H1 (cell line): Measurements from ENCODE around the gene CYBA. TPM values are rescaled to one million over a fixed set of nuclear protein-coding genes. Genes with fewer than 3 reads are reported as not detected.
A peak's percentile ranks its signal among the peaks of the same experiment; 100 is the strongest.

Source experiments
- CTCF ChIA-PET: fragments of 300-600 bp; sonication (Branson Sonifier 250); formaldehyde crosslinking; loops from one replicate; lab custom pipeline; 2021; ENCODE audit not compliant: partially characterized antibody; lab: Charles Lee
- POLR2A ChIA-PET: fragments of 300-600 bp; sonication (Branson Sonifier 250); formaldehyde crosslinking; loops from one replicate; lab custom pipeline; 2021; ENCODE audit warnings: inconsistent platforms; ENCODE audit not compliant: partially characterized antibody; lab: Charles Lee
- DNase-seq, 2 experiments: peaks; one replicate each; pipeline versions ENCODE4 v3.0.0 to v3.0.0-alpha.2; 2010 to 2022; ENCODE audit warnings: low spot score in 2 of 2, low read depth in 1 of 2, mixed read lengths in 1 of 2
- FAIRE-seq: peaks from 2 replicates; lab custom pipeline; 2011; peaks lifted over from hg19 to GRCh38; lab: Jason Lieb, UNC
- H2AFZ ChIP-seq: 2 replicates; pipeline ENCODE4 v1.8.1; 2012; ENCODE audit warnings: low read length, inconsistent platforms
- H2AK5ac ChIP-seq: 2 replicates; pipeline ENCODE4 v1.6.1; 2013; ENCODE audit warnings: low read depth, low read length
- H2BK120ac ChIP-seq: replicated peaks from 2 replicates; pipeline ENCODE3; 2013; ENCODE audit warnings: low read depth, low read length, inconsistent platforms
- H2BK12ac ChIP-seq: 2 replicates; pipeline ENCODE4 v1.6.1; 2013; ENCODE audit warnings: low read depth, low read length
- H2BK15ac ChIP-seq: 2 replicates; pipeline ENCODE4 v1.6.1; 2013; ENCODE audit warnings: low read length
- H2BK20ac ChIP-seq: 2 replicates; pipeline ENCODE4 v1.6.1; 2013; ENCODE audit warnings: low read length
- H2BK5ac ChIP-seq: 2 replicates; pipeline ENCODE4 v1.6.1; 2013; ENCODE audit warnings: low read depth, low read length
- H3K14ac ChIP-seq: 2 replicates; pipeline ENCODE4 v1.6.1; 2013; ENCODE audit warnings: inconsistent platforms; ENCODE audit not compliant: insufficient read length
- H3K18ac ChIP-seq: 2 replicates; pipeline ENCODE4 v1.6.1; 2013; ENCODE audit warnings: low read length; ENCODE audit errors: extremely low read depth
- H3K23ac ChIP-seq: 2 replicates; pipeline ENCODE4 v1.6.1; 2013; ENCODE audit warnings: inconsistent platforms; ENCODE audit not compliant: insufficient read length
- H3K23me2 ChIP-seq: 2 replicates; pipeline ENCODE4 v1.6.1; 2013; ENCODE audit warnings: low read depth, low read length
- H3K27ac ChIP-seq: 2 replicates; pipeline ENCODE4 v1.6.1; 2011; ENCODE audit warnings: low read depth, low read length, inconsistent platforms
- H3K27me3 ChIP-seq, 4 experiments: replicated peaks in 1 of 4; 1 replicate in 1 of 4; 2 replicates in 3 of 4; pipeline versions ENCODE4 v1.6.1 to v1.8.1; 2011 to 2013; ENCODE audit warnings: low read length in 3 of 4, mild to moderate bottlenecking in 3 of 4, inconsistent platforms in 2 of 4, mixed read lengths in 2 of 4, moderate library complexity in 1 of 4; ENCODE audit not compliant: control insufficient read depth in 3 of 4, insufficient read depth in 3 of 4; ENCODE audit errors: extremely low read depth in 1 of 4
- H3K36me3 ChIP-seq, 4 experiments: 2 replicates each; pipeline versions ENCODE4 v1.6.1 to v1.8.1; 2011 to 2013; ENCODE audit warnings: mild to moderate bottlenecking in 4 of 4, low read length in 3 of 4, moderate library complexity in 2 of 4, control low read depth in 1 of 4, inconsistent platforms in 1 of 4; ENCODE audit not compliant: insufficient read depth in 4 of 4, control insufficient read depth in 2 of 4
- H3K4ac ChIP-seq: replicated peaks from 2 replicates; pipeline ENCODE3; 2013; ENCODE audit warnings: low read length, low read depth, mixed read lengths, inconsistent platforms; ENCODE audit not compliant: insufficient read length
- H3K4me1 ChIP-seq, 4 experiments: replicated peaks in 1 of 4; 1 replicate in 1 of 4; 2 replicates in 3 of 4; pipeline versions ENCODE4 v1.6.1 to v1.8.1; 2011 to 2013; ENCODE audit warnings: low read length in 3 of 4, inconsistent platforms in 2 of 4, mixed read lengths in 1 of 4; ENCODE audit not compliant: insufficient read depth in 4 of 4, control insufficient read depth in 3 of 4
- H3K4me2 ChIP-seq, 2 experiments: 2 replicates each; pipeline versions ENCODE4 v1.6.1 to v1.8.1; 2011 to 2013; ENCODE audit warnings: low read depth in 2 of 2, low read length in 2 of 2, control low read depth in 1 of 2, inconsistent platforms in 1 of 2, mild to moderate bottlenecking in 1 of 2; ENCODE audit not compliant: insufficient read depth in 1 of 2
- H3K4me3 ChIP-seq, 4 experiments: fragments of 200-600, 300-600 bp in 1 of 4; sonication (generic), shearing (Covaris generic), sonication (Bioruptor Twin) in 1 of 4; 2 replicates each; pipeline versions ENCODE4 v1.5.1 to v1.8.1; 2011 to 2016; ENCODE audit warnings: low read length in 4 of 4, low read depth in 3 of 4, control low read depth in 2 of 4, inconsistent platforms in 2 of 4, mild to moderate bottlenecking in 2 of 4, mixed read lengths in 1 of 4, moderate library complexity in 1 of 4; ENCODE audit not compliant: insufficient read depth in 2 of 4; ENCODE audit errors: extremely low read depth in 1 of 4
- H3K56ac ChIP-seq: replicated peaks from 2 replicates; pipeline ENCODE3; 2013; ENCODE audit warnings: low read depth, mild to moderate bottlenecking, mixed read lengths, low read length, inconsistent platforms; ENCODE audit not compliant: insufficient read length
- H3K79me1 ChIP-seq: 2 replicates; pipeline ENCODE4 v1.6.1; 2013; ENCODE audit warnings: low read depth, low read length, control low read depth
- H3K79me2 ChIP-seq, 2 experiments: 2 replicates each; pipeline versions ENCODE4 v1.6.1 to v1.8.1; 2012 to 2013; ENCODE audit warnings: low read length in 2 of 2, mild to moderate bottlenecking in 2 of 2, inconsistent platforms in 1 of 2; ENCODE audit not compliant: insufficient read depth in 2 of 2, control insufficient read depth in 1 of 2
- H3K9ac ChIP-seq, 4 experiments: replicated peaks in 1 of 4; 1 replicate in 1 of 4; 2 replicates in 3 of 4; pipeline versions ENCODE4 v1.6.1 to v1.8.1; 2011 to 2013; ENCODE audit warnings: low read depth in 3 of 4, low read length in 3 of 4, control low read depth in 2 of 4, mild to moderate bottlenecking in 2 of 4, moderate library complexity in 2 of 4, inconsistent platforms in 1 of 4; ENCODE audit errors: extremely low read depth in 1 of 4
- H3K9me3 ChIP-seq, 2 experiments: 2 replicates each; pipeline versions ENCODE4 v1.6.1 to v1.8.1; 2012 to 2013; ENCODE audit warnings: mild to moderate bottlenecking in 2 of 2, moderate library complexity in 2 of 2, control low read depth in 1 of 2, inconsistent platforms in 1 of 2, low read depth in 1 of 2, low read length in 1 of 2, mixed read lengths in 1 of 2; ENCODE audit not compliant: insufficient read depth in 2 of 2
- H4K20me1 ChIP-seq, 2 experiments: replicated peaks in 1 of 2; 2 replicates each; pipeline versions ENCODE3 to v1.8.1; 2011 to 2013; ENCODE audit warnings: inconsistent platforms in 2 of 2, low read length in 2 of 2, mild to moderate bottlenecking in 1 of 2; ENCODE audit not compliant: insufficient read depth in 2 of 2, control insufficient read depth in 1 of 2
- H4K5ac ChIP-seq: 2 replicates; pipeline ENCODE4 v1.6.1; 2013; ENCODE audit warnings: low read length, low read depth, mixed read lengths, inconsistent platforms; ENCODE audit not compliant: insufficient read length
- H4K8ac ChIP-seq: 2 replicates; pipeline ENCODE4 v1.8.0; 2013; ENCODE audit warnings: mild to moderate bottlenecking, moderate library complexity, low read length, inconsistent platforms; ENCODE audit not compliant: insufficient read depth; ENCODE audit errors: extremely low read depth
- H4K91ac ChIP-seq: replicated peaks from 2 replicates; pipeline ENCODE3; 2013; ENCODE audit warnings: low read length, mixed read lengths, inconsistent platforms; ENCODE audit not compliant: insufficient read length
- CTCF ChIP-seq, 3 experiments: IDR thresholded peaks; 1 replicate in 2 of 3; 2 replicates in 1 of 3; pipeline versions ENCODE4 v1.5.1 to v1.6.1; 2011; ENCODE audit warnings: low read length in 3 of 3, mild to moderate bottlenecking in 3 of 3, inconsistent platforms in 2 of 3, low read depth in 1 of 3, moderate library complexity in 1 of 3; ENCODE audit not compliant: insufficient read depth in 1 of 3; ENCODE audit errors: control extremely low read depth in 1 of 3
- KDM5A ChIP-seq: fragments of 200-600 bp; IDR thresholded peaks from 2 replicates; pipeline ENCODE4 v1.7.1; 2012; ENCODE audit warnings: mild to moderate bottlenecking, low read length, inconsistent platforms, mixed read lengths
- WGBS, 2 experiments: shearing (Covaris generic) in 1 of 2; methylation state at CpG; one replicate each; pipeline versions ENCODE4 v1.1.6 to v1.1.7; 2013 to 2015; ENCODE audit warnings: low lambda C conversion rate in 2 of 2, mixed read lengths in 2 of 2, inconsistent platforms in 1 of 2, low coverage in 1 of 2, missing lambda C conversion rate in 1 of 2; ENCODE audit not compliant: insufficient replicate concordance in 2 of 2, insufficient coverage in 1 of 2, insufficient read length in 1 of 2; ENCODE audit errors: extremely low coverage in 1 of 2, missing lambda C conversion rate in 1 of 2; 5-methylcytosine and 5-hydroxymethylcytosine counted together
- polyA plus RNA-seq, 7 experiments: library from polyadenylated mRNA; depleted of rRNA in 3 of 7; stranded (reverse) in 5 of 7; unstranded in 2 of 7; fragments of >200 nt in 5 of 7; fragments of 200-250 nt in 2 of 7; gene quantifications; 1 replicate in 5 of 7; 2 replicates in 1 of 7; 4 replicates in 1 of 7; pipeline versions ENCODE4 v1.2.1 to v1.2.3, GENCODE V29; 2011 to 2013; ENCODE audit warnings: missing spikeins in 2 of 7, mixed read lengths in 2 of 7
- total RNA-seq: library from RNA; stranded (reverse); fragmentation: NEBNext Ultra II Directional; extraction: Animal tissue kit (Norgen Biotek cat#: 25700); gene quantifications from 2 replicates; pipeline ENCODE4 v1.2.1, GENCODE V29; 2021

The CYBA gene
- total and polyA plus RNA-seq, 2 of the 8 experiments (the other 6 are each of a cell fraction or from before 2014, with no cell fraction given) = 136 to 254 TPM

- ChIA-PET POLR2A (no interaction called here), CTCF (interaction anchor here (0.6 to 6.1 kb wide), 8 partner anchors 15 to 578 kb away, joined by 3 to 89 read pairs (median 4); no protein-coding TSS in a partner anchor)
- no peak overlapping the region for H3K18ac ChIP-seq
- no peak overlapping the region for H2BK12ac ChIP-seq
- H3K23me2 ChIP-seq = peaks cover 5% of the 10 kb centered on the region; the same call in 1 of the 2 replicates
- H3K4me1 ChIP-seq = peaks cover 0 to 10% (median 7%) of the 10 kb centered on the region in 4 experiments; a peak in 3 of 7 replicates
- no peak overlapping the region for H2BK15ac ChIP-seq
- H4K91ac ChIP-seq = no peak overlapping the region
- no peak overlapping the region for H3K4ac ChIP-seq
- no peaks in the 10 kb centered on the region for H3K9me3 ChIP-seq
- H2BK20ac ChIP-seq = no peak overlapping the region
- H3K56ac ChIP-seq = no peak overlapping the region
- no peak overlapping the region for H4K8ac ChIP-seq
- H3K79me2 ChIP-seq = peaks cover 0 to 11% of the 10 kb centered on the region in 2 experiments; a peak in 1 of 4 replicates
- H3K79me1 ChIP-seq = peaks cover 16% of the 10 kb centered on the region
- H3K14ac ChIP-seq = no peak overlapping the region
- H2AFZ ChIP-seq = no peak overlapping the region
- no peak overlapping the region for H2AK5ac ChIP-seq
- TF ChIP-seq CTCF (IDR thresholded peaks at IDR 0.05; ENCODE audit: control extremely low read depth in 1 of 3, insufficient read depth in 1 of 3, low read depth in 1 of 3, low read length in 3 of 3) (peak in 2 of 3 experiments; percentile 23 to 30; a peak in 2 of 4 replicates), KDM5A (no peak)
- no peak overlapping the region for H3K23ac ChIP-seq
- no peak overlapping the region for H2BK5ac ChIP-seq
- DNase-seq (no peak), FAIRE-seq (no peak)
- no peak overlapping the region for H3K4me3 ChIP-seq
- WGBS, 2 experiments = 90% methylated on average over 10 of the region's 10 CpGs; no CpG with 5 or more reads in 1 of the 2 experiments
- H3K36me3 ChIP-seq = peaks cover 0 to 7% (median 4%) of the 10 kb centered on the region in 4 experiments; a peak in 4 of 8 replicates
- H3K27me3 ChIP-seq = no peaks in the 10 kb centered on the region
- no peak overlapping the region for H4K5ac ChIP-seq
- no peak overlapping the region for H3K4me2 ChIP-seq
- peaks cover 12 to 27% of the 10 kb centered on the region in 2 experiments for H4K20me1 ChIP-seq
- no peak overlapping the region for H3K9ac ChIP-seq
- no peak overlapping the region for H2BK120ac ChIP-seq
- no peak overlapping the region for H3K27ac ChIP-seq
These were observed 37.6 kb downstream of the CYBA start for GRCh38 chr16:88613293-88613692.
